OCI-LY3 (cell line): Measurements from ENCODE around the gene NFKB2.

ENCODE experiments used
- EZH2phosphoT487 ChIP-seq: fragments of 200-600 bp; shearing (Covaris generic); IDR thresholded peaks from 2 replicates; pipeline ENCODE4 v1.6.1; 2018; ENCODE audit warnings: antibody characterized with exemption, mixed run types, low read depth
- TF ChIP-seq, protein P1 (sequence below): fragments of 200-600, 300-600 bp; sonication (generic); IDR thresholded peaks from 2 replicates; pipeline ENCODE4 v1.5.1; 2014; ENCODE audit warnings: antibody characterized with exemption, low read length, low read depth

DNA sequence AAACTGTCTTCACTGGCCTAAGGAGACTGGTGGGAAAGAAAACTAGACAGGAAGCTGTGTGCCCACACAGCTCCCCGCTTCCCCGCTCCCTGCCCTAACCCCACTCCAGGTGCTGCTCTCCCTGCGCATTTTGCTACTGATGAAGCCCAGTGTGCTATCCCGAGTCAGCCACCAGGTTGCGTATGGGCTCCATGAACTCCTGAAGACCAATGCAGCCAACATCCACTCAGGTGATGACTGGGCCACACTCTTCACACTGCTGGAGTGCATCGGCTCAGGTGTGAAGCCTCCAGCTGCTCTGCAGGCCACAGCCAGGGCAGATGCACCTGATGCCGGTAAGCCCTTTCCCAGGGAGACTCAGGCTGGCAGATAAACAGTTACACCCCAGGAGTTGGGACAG is 20.3 kb upstream of the NFKB2 start:
- TF ChIP-seq, protein P1, sequence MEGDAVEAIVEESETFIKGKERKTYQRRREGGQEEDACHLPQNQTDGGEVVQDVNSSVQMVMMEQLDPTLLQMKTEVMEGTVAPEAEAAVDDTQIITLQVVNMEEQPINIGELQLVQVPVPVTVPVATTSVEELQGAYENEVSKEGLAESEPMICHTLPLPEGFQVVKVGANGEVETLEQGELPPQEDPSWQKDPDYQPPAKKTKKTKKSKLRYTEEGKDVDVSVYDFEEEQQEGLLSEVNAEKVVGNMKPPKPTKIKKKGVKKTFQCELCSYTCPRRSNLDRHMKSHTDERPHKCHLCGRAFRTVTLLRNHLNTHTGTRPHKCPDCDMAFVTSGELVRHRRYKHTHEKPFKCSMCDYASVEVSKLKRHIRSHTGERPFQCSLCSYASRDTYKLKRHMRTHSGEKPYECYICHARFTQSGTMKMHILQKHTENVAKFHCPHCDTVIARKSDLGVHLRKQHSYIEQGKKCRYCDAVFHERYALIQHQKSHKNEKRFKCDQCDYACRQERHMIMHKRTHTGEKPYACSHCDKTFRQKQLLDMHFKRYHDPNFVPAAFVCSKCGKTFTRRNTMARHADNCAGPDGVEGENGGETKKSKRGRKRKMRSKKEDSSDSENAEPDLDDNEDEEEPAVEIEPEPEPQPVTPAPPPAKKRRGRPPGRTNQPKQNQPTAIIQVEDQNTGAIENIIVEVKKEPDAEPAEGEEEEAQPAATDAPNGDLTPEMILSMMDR = no peak
- TF ChIP-seq EZH2phosphoT487 = no peak
